ENCODE data around the gene MRC1. TPM values are rescaled to one million over a fixed set of nuclear protein-coding genes. Genes with fewer than 3 reads are reported as not detected.
"Not testable (repeated sequence)": the region's sequence is repeated elsewhere in the genome, so short reads cannot be mapped to it uniquely, and the experiment has no call there.

MRC1 gene
- total RNA-seq, 1 donor from 2014 or later = not detected

DNA sequence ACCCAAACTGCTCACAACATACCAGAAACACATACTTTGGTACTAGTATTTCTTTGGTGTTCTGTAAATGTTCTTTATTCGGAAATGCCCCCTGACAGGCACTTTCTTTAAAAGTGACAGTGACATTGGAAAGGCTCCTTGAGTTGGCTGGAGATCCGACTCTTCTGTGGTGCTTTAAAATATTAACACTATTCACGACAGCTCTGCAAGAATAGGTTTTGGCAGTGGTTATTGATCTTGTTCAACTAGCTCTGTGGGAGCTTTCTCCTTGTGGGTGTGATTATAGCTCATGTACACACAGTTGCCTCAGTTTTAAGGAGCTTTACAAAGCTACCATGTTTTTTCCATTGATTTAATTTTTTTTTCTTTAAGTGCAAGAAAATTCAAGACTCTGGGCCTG, 112.2 kb downstream of the MRC1 start:
- no peak for DNase-seq (ENCODE audit: extremely low spot score, unreplicated experiment)
- Mint-ChIP-seq H3K4me1 (ENCODE audit: unreplicated experiment) (no peaks in the 10 kb centered on the region), H3K27ac (ENCODE audit: unreplicated experiment) (no peak overlapping the region), H3K4me3 (ENCODE audit: unreplicated experiment) (no peak overlapping the region), H3K27me3 (ENCODE audit: unreplicated experiment) (no peaks in the 10 kb centered on the region), H3K9me3 (ENCODE audit: unreplicated experiment) (peaks cover 7% of the 10 kb centered on the region), H3K36me3 (ENCODE audit: unreplicated experiment) (no peaks in the 10 kb centered on the region)
- no peak for TF ChIP-seq CTCF (IDR thresholded peaks at IDR 0.05)

DNA sequence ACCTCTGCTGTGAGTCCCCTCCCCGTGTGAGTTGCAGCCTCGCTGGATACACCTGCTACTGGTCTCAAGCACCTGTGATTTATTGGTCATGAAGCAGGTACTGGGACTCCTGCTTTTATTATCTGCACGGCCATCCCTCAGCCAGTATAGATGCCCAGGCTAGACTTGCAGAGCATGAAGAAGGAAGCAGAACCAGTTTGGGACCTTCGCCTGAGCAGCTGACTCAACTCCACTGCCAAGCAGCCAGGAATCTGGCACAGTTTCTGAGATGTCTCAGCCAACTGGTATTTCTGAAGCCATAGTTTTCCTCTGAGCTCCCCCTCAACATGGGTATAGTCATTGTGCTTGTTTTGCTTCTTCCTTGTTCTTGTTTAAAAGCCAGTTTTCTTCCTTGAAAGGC, 114.6 kb downstream of the MRC1 start:
- DNase-seq (ENCODE audit: extremely low spot score, unreplicated experiment) = no peak
- Mint-ChIP-seq H3K36me3 (ENCODE audit: unreplicated experiment) (no peaks in the 10 kb centered on the region), H3K4me1 (ENCODE audit: unreplicated experiment) (no peaks in the 10 kb centered on the region), H3K27me3 (ENCODE audit: unreplicated experiment) (no peaks in the 10 kb centered on the region), H3K4me3 (ENCODE audit: unreplicated experiment) (no peak overlapping the region), H3K9me3 (ENCODE audit: unreplicated experiment) (peaks cover 9% of the 10 kb centered on the region), H3K27ac (ENCODE audit: unreplicated experiment) (no peak overlapping the region)
- TF ChIP-seq CTCF (IDR thresholded peaks at IDR 0.05) = no peak

- H3K4me3 Mint-ChIP-seq (ENCODE audit: unreplicated experiment) = no peak overlapping the region
- no peak for DNase-seq (ENCODE audit: extremely low spot score, unreplicated experiment)
Observed at GRCh38 chr10:17943033-17943745, 134.0 kb downstream of the MRC1 start.

GRCh38 chr10:17950269-17950668, 141.1 kb downstream of the MRC1 start:
- not testable (repeated sequence) for H3K9me3 Mint-ChIP-seq (ENCODE audit: unreplicated experiment); H3K4me1 Mint-ChIP-seq (ENCODE audit: unreplicated experiment); H3K36me3 Mint-ChIP-seq (ENCODE audit: unreplicated experiment); H3K27me3 Mint-ChIP-seq (ENCODE audit: unreplicated experiment); DNase-seq (ENCODE audit: extremely low spot score, unreplicated experiment); H3K4me3 Mint-ChIP-seq (ENCODE audit: unreplicated experiment); H3K27ac Mint-ChIP-seq (ENCODE audit: unreplicated experiment)

More at GRCh38 chr10:17943033-17943745, 134.0 kb downstream of the MRC1 start:
- Mint-ChIP-seq H3K36me3 (ENCODE audit: unreplicated experiment) (no peaks in the 10 kb centered on the region), H3K27me3 (ENCODE audit: unreplicated experiment) (peaks cover 12% of the 10 kb centered on the region), H3K9me3 (ENCODE audit: unreplicated experiment) (peaks cover 4% of the 10 kb centered on the region), H3K27ac (ENCODE audit: unreplicated experiment) (no peak overlapping the region), H3K4me1 (ENCODE audit: unreplicated experiment) (no peaks in the 10 kb centered on the region)
- no peak for TF ChIP-seq CTCF (IDR thresholded peaks at IDR 0.05)

DNA sequence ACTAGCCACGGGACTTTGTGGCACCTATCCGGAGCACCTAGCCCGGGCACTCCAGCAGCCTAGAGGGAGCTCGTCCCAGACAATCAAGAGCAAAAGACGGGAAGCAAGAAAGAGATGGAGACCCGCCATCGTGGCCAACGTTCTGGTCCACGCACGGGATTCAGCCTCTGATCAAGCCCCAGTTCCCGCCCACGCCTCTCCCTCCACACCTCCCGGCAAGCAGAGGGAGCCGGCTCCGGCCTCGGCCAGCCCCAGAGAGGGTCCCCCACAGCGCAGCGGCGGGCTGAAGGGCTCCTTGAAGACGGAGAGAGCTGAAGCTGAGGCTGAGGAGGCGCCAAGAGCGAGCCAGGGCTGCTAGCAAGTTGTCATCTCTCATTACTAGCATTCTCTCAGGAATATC, 141.6 kb downstream of the MRC1 start:
- peaks cover 6% of the 10 kb centered on the region for H3K27me3 Mint-ChIP-seq (ENCODE audit: unreplicated experiment)
- no peaks in the 10 kb centered on the region for H3K9me3 Mint-ChIP-seq (ENCODE audit: unreplicated experiment)
- no peak for TF ChIP-seq CTCF (IDR thresholded peaks at IDR 0.05)

More for the DNA sequence above, 141.6 kb downstream of the MRC1 start:
- Mint-ChIP-seq H3K4me1 (ENCODE audit: unreplicated experiment) (peaks cover 10% of the 10 kb centered on the region), H3K4me3 (ENCODE audit: unreplicated experiment) (no peak overlapping the region), H3K27ac (ENCODE audit: unreplicated experiment) (no peak overlapping the region), H3K36me3 (ENCODE audit: unreplicated experiment) (no peaks in the 10 kb centered on the region)
- no peak for DNase-seq (ENCODE audit: extremely low spot score, unreplicated experiment)

Data from osteocyte (in vitro differentiated cells).